T-helper 17 cell (primary cell): ENCODE measurements around the gene SHROOM4. TPM values are rescaled to one million over a fixed set of nuclear protein-coding genes. Genes with fewer than 3 reads are reported as not detected.

Experiments
- ATAC-seq: fragments of 150-1000 bp; cut with Tn5 transposase; 2 replicates; pipeline ENCODE4 v1.10.0; 2021; ENCODE audit warnings: mild to moderate bottlenecking, moderate library complexity
- DNase-seq, 3 donors: peaks; one replicate each; pipeline versions ENCODE4 v3.0.0 to v3.0.0-alpha.2; 2020 to 2021
- H3K9me3 ChIP-seq: one replicate; pipeline ENCODE4 v1.7.0; 2013; ENCODE audit warnings: low read length, mild to moderate bottlenecking; ENCODE audit not compliant: control insufficient read depth, poor library complexity, severe bottlenecking
- H3K27ac Mint-ChIP-seq: one replicate; pipeline ENCODE4 v1.8.0; 2022; ENCODE audit warnings: mild to moderate bottlenecking, moderate library complexity, mixed read lengths
- H3K27me3 Mint-ChIP-seq: one replicate; pipeline ENCODE4 v1.8.0; 2022; ENCODE audit warnings: mixed read lengths
- H3K36me3 Mint-ChIP-seq: one replicate; pipeline ENCODE4 v1.8.0; 2022; ENCODE audit warnings: low read depth, mixed read lengths
- H3K4me1 Mint-ChIP-seq: one replicate; pipeline ENCODE4 v1.8.0; 2022; ENCODE audit warnings: mild to moderate bottlenecking, mixed read lengths
- H3K4me3 Mint-ChIP-seq: one replicate; pipeline ENCODE4 v1.8.0; 2022; ENCODE audit warnings: mild to moderate bottlenecking, moderate library complexity, mixed read lengths
- total RNA-seq, 4 donors: library from RNA in 2 of 4; stranded (reverse) in 2 of 4; gene quantifications; one replicate each; pipeline ENCODE4 v1.2.3 and lab custom pipeline; 2022 to 2026

SHROOM4 gene
- total RNA-seq, 2 donors from 2014 or later: 0.02 to 1.6 TPM

DNA sequence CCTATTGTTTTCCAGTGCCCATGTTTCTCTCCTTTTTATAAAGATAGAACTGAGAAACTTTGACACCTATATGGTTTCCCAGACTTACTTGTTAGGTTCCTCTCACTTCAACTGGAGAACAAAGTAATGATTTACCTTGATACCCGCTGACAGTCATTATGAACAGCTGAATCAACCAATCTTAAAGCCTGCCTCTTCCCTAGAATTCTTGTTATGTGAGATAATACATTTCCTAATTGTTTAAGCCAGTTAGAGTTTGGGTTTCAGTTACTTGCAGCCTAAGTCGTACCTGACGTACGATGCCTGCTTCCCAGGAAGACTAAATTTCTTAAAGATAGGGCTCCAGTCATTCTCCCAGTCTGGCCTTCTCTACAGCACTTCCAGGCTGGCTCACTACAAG, 97.3 kb downstream of the SHROOM4 start:
- Mint-ChIP-seq H3K27me3 (no peaks in the 10 kb centered on the region), H3K4me1 (no peaks in the 10 kb centered on the region), H3K27ac (no peak overlapping the region), H3K4me3 (no peak overlapping the region), H3K36me3 (no peaks in the 10 kb centered on the region)
- no peaks in the 10 kb centered on the region for H3K9me3 ChIP-seq
- DNase-seq: no peak
- ATAC-seq: no peak

DNA sequence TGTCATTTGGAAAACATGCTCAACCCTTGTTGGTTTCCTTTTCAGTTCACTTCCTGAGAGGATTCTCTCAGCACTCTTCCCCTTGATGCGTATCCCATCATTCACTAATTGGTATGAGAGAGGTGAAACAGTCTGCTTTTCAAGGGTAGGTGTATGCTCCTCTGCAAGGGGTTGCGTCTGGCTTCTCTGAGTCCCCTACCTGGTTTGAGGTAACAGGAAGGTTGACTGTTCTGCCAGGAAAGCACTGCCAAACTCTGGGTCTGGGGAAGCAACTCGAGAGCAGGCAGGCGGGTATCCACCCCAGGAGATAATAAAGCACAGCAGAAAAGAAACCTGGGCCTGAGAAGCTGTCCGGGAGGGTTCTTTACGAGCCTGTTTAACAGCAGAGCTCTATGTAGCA, 101.2 kb downstream of the SHROOM4 start:
- no peaks in the 10 kb centered on the region for H3K9me3 ChIP-seq
- Mint-ChIP-seq H3K27ac (no peak overlapping the region), H3K4me1 (no peaks in the 10 kb centered on the region), H3K27me3 (peaks cover 2% of the 10 kb centered on the region), H3K36me3 (no peaks in the 10 kb centered on the region), H3K4me3 (no peak overlapping the region)
- no peak for ATAC-seq
- no peak for DNase-seq

DNA sequence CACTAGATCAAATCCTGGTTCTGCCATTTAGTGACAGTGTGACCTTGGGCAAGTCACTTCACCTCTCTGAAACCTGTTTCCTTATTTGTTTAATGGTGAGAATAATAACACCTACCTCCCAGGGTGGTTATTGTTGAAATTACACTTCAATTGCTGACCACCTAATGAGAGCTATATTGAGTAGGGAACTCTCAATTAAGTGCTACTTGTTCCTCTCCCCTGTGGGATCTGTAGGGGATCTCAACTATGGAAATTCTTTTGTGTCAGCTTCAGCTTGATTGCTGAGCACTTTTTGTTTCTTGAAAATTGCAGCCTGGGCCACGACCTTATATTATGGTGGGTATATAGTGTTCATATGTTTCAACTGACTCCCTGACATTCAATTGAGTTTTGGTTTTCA, 102.1 kb downstream of the SHROOM4 start:
- Mint-ChIP-seq H3K27ac (no peak overlapping the region), H3K4me3 (no peak overlapping the region), H3K27me3 (peaks cover 8% of the 10 kb centered on the region), H3K4me1 (no peaks in the 10 kb centered on the region), H3K36me3 (no peaks in the 10 kb centered on the region)
- ATAC-seq: no peak
- no peaks in the 10 kb centered on the region for H3K9me3 ChIP-seq
- no peak for DNase-seq

- Mint-ChIP-seq H3K27ac (no peak overlapping the region), H3K4me1 (peaks cover 3% of the 10 kb centered on the region), H3K36me3 (no peaks in the 10 kb centered on the region), H3K4me3 (no peak overlapping the region), H3K27me3 (peaks cover 24% of the 10 kb centered on the region)
- H3K9me3 ChIP-seq: no peaks in the 10 kb centered on the region
- ATAC-seq: no peak
- no peak for DNase-seq
These were observed 105.9 kb downstream of the SHROOM4 start for GRCh38 chrX:50707955-50708699.

DNA sequence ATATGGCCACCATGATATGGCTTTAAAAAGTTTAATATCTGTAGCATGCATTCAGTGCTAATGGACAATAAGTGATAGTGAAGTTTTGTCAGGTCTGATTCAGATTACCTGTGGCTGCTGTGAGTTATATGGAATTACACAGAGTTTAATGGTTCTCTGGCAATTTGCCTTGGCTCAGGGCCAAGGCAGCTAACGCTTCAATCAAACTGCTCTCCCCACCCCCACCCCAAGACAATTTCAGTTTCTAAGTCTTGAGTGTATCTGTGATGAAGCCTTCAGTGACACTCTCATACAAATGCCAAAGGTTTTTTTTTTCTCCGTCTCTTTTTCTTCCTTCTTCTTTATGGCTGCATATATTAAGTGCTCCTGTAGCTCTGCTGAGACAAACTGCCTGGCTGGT, 106.6 kb downstream of the SHROOM4 start:
- no peaks in the 10 kb centered on the region for H3K36me3 Mint-ChIP-seq
- no peak for DNase-seq
- peaks cover 3% of the 10 kb centered on the region for H3K4me1 Mint-ChIP-seq
- H3K27ac Mint-ChIP-seq: no peak overlapping the region
- no peak overlapping the region for H3K4me3 Mint-ChIP-seq
- no peaks in the 10 kb centered on the region for H3K9me3 ChIP-seq
- no peak for ATAC-seq
- peaks cover 24% of the 10 kb centered on the region for H3K27me3 Mint-ChIP-seq

- Mint-ChIP-seq H3K27ac (no peak overlapping the region), H3K36me3 (no peaks in the 10 kb centered on the region), H3K27me3 (peaks cover 30% of the 10 kb centered on the region), H3K4me3 (no peak overlapping the region), H3K4me1 (peaks cover 3% of the 10 kb centered on the region)
- DNase-seq (no peak), ATAC-seq (no peak)
- no peaks in the 10 kb centered on the region for H3K9me3 ChIP-seq
These were observed 109.0 kb downstream of the SHROOM4 start for GRCh38 chrX:50705042-50705441.

- ATAC-seq: no peak
- peaks cover 30% of the 10 kb centered on the region for H3K27me3 Mint-ChIP-seq
- H3K27ac Mint-ChIP-seq: no peak overlapping the region
- no peak for DNase-seq
- H3K4me1 Mint-ChIP-seq: peaks cover 3% of the 10 kb centered on the region
- no peaks in the 10 kb centered on the region for H3K36me3 Mint-ChIP-seq
- H3K9me3 ChIP-seq: no peaks in the 10 kb centered on the region
- H3K4me3 Mint-ChIP-seq: no peak overlapping the region
These were observed 109.6 kb downstream of the SHROOM4 start for GRCh38 chrX:50704360-50704759.

GRCh38 chrX:50700921-50701320, 113.1 kb downstream of the SHROOM4 start:
- H3K9me3 ChIP-seq: no peaks in the 10 kb centered on the region
- Mint-ChIP-seq H3K4me3 (no peak overlapping the region), H3K27ac (no peak overlapping the region), H3K4me1 (peaks cover under 1% of the 10 kb centered on the region), H3K36me3 (no peaks in the 10 kb centered on the region), H3K27me3 (peaks cover 36% of the 10 kb centered on the region)
- ATAC-seq (no peak), DNase-seq (no peak)

DNA sequence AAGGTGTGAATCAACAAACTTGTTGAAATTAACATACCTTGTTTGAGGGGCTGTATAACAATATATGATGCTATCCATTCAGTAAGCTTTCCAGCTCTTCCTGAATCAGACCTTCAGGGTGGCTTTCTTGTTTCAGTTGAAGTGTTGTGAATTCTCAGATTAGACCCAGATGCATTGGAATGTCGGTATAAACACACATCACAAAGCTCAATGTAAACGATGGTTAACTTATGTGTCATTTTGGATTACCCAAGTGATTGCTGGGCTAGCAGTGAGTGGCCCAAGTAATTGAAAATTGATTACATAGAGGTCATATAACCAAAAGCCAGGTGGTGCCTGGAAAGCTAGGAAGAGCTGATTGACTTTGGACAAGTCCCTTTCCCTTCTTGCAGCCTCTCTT, 115.0 kb downstream of the SHROOM4 start:
- ATAC-seq (no peak), DNase-seq (no peak)
- Mint-ChIP-seq H3K27ac (no peak overlapping the region), H3K36me3 (no peaks in the 10 kb centered on the region), H3K4me1 (no peaks in the 10 kb centered on the region), H3K4me3 (no peak overlapping the region), H3K27me3 (peaks cover 44% of the 10 kb centered on the region)
- H3K9me3 ChIP-seq: no peaks in the 10 kb centered on the region

GRCh38 chrX:50697691-50698090, 116.3 kb downstream of the SHROOM4 start:
- Mint-ChIP-seq H3K4me1 (no peaks in the 10 kb centered on the region), H3K27me3 (peaks cover 41% of the 10 kb centered on the region), H3K4me3 (no peak overlapping the region), H3K27ac (no peak overlapping the region), H3K36me3 (no peaks in the 10 kb centered on the region)
- no peak for ATAC-seq
- no peaks in the 10 kb centered on the region for H3K9me3 ChIP-seq
- no peak for DNase-seq

GRCh38 chrX:50691820-50692219, 122.2 kb downstream of the SHROOM4 start:
- Mint-ChIP-seq H3K27me3 (peaks cover 17% of the 10 kb centered on the region), H3K4me3 (no peak overlapping the region), H3K27ac (no peak overlapping the region), H3K4me1 (no peaks in the 10 kb centered on the region), H3K36me3 (no peaks in the 10 kb centered on the region)
- ATAC-seq (peak; percentile 63), DNase-seq (no peak)
- H3K9me3 ChIP-seq: no peaks in the 10 kb centered on the region

DNA sequence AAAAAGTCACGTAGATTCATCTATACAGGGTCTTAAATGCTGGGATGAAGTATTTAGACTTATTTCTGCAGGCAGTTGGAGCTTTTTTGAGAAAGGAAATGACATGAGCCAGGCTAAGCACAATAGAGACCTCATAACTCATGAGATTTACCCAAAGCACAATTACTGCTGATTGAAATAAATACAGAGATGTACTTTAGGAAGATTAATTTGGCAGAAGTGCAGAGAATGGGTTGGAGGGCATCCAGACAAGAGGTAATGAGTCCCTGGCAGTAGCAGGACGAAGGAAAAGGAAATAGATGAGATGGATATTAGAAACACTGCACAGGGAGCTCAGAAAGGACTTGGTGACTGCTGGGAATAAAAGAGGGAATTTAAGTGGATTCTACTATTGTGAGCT, 129.1 kb downstream of the SHROOM4 start:
- no peak overlapping the region for H3K27ac Mint-ChIP-seq
- no peaks in the 10 kb centered on the region for H3K4me1 Mint-ChIP-seq
- no peaks in the 10 kb centered on the region for H3K36me3 Mint-ChIP-seq
- no peaks in the 10 kb centered on the region for H3K9me3 ChIP-seq
- DNase-seq (no peak), ATAC-seq (no peak)
- H3K4me3 Mint-ChIP-seq: no peak overlapping the region
- no peaks in the 10 kb centered on the region for H3K27me3 Mint-ChIP-seq

GRCh38 chrX:50680990-50681389, 133.0 kb downstream of the SHROOM4 start:
- ATAC-seq (no peak), DNase-seq (no peak)
- Mint-ChIP-seq H3K27me3 (no peaks in the 10 kb centered on the region), H3K4me3 (no peak overlapping the region), H3K27ac (no peak overlapping the region), H3K4me1 (no peaks in the 10 kb centered on the region), H3K36me3 (no peaks in the 10 kb centered on the region)
- no peaks in the 10 kb centered on the region for H3K9me3 ChIP-seq

DNA sequence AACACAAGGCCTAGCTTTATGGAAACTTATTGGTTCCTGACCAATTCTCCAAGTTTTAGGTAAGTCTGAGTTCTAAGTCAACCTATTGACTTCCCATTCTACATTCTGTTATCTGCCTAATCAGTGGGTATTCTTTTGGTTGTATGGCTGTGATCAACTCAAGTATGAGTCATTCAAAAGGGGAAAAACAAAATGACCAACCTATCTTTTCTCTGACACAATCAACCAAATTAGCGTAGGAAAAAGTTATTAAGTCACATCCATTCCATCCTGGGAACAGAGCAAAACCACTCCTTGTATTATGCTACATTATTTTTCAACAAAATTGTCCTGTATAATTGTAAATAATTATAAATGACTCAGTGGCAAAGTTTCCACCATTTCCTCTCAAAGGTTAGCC, 136.2 kb downstream of the SHROOM4 start:
- no peak for ATAC-seq
- no peaks in the 10 kb centered on the region for H3K36me3 Mint-ChIP-seq
- no peak overlapping the region for H3K4me3 Mint-ChIP-seq

More for the DNA sequence above, 136.2 kb downstream of the SHROOM4 start:
- Mint-ChIP-seq H3K4me1 (no peaks in the 10 kb centered on the region), H3K27me3 (no peaks in the 10 kb centered on the region), H3K27ac (no peak overlapping the region)
- H3K9me3 ChIP-seq: no peaks in the 10 kb centered on the region
- DNase-seq: no peak
